HG03439 (cell line): ENCODE measurements around the gene TMEM250.

Experiments
- ATAC-seq: cut with Tn5 transposase; IDR thresholded peaks from one replicate; pipeline ENCODE4 v1.9.1; 2021; ENCODE audit warnings: mild to moderate bottlenecking, moderate library complexity; ENCODE audit not compliant: unreplicated experiment

TMEM250 gene

DNA sequence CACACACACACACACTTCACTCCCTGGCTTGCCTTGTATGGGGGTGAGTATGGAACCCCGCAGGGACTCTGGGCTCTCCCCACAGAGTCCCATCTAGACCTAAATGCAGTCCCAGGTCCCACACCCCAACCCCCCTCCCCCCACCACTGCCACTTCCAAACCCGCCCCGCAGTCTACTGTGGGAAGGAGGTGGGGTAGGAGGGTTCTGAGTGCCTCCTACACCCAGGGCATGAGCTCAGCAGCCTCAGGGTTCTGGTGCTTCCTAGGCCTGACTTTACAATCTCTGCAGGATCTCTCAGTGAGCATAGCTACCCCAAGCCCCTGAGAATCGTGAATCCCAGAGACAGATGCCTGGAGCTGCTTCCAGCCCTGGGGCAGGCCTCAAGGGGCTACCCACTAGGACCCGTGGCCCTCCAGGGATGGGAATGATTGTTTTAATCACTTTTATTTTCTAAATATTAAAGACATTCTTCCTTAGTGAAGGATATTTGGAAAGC lies 22.1 kb downstream of the TMEM250 start:
- ATAC-seq = no peak

DNA sequence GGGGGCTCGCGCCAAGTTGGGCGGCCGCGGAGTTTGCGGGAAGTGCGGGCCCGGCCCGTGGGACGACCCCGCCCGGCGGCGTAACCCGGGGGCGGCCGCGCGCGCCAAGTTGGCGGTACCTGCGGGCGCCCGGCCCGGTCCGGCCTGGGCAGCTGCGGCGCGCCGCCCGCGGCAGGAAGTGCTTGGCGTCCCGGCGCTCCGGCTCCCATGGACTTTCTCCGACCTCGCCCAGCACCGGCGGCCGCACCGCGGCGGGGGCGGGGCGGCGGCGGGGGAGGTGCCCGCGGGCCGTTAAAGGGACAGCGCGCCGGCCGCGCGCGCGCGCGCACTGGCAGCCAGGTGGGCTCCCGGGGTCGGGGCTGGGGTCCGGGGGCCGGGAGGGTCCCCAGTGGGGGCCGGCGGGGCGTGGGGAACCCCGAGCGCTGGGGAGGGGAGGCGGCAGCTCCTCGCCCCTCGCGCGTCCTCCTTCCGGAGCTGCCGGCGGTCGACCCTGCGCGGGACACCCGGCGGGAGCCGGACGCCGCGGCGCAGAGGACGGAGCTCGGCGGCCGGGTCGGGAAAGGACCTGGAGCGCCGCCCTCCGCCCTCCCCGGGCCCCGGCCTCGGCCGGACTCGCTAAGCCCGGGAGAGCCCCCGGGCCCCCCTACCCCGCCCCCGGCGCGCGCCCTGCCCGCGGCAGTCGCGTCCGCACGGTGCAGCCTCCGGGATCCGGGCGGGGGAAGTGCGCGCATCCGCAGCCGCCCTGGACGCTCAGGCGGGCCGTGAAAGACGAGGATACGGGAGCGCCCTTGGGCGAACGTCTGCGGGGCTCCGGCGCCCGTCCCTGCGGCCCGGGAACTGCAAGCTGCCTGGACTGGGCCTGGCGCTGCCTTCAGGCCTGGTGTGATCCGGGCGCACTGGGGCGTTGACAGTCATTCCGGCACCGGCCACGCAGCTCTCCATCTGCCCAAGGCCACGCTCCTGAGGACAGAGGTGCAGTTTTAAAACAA lies 23.3 kb downstream of the TMEM250 start, which contains the start of gene NACC2:
Gene NACC2, minus strand, starts transcription at position 220 of the 989 bp plus-strand sequence. CDS start 44,768 bp downstream, outside the sequence.
- ATAC-seq = no peak

- ATAC-seq = no peak
Observed at GRCh38 chr9:136093995-136094881, 24.4 kb downstream of the TMEM250 start.

GRCh38 chr9:136093346-136093986 lies 25.2 kb downstream of the TMEM250 start:
- ATAC-seq = no peak

DNA sequence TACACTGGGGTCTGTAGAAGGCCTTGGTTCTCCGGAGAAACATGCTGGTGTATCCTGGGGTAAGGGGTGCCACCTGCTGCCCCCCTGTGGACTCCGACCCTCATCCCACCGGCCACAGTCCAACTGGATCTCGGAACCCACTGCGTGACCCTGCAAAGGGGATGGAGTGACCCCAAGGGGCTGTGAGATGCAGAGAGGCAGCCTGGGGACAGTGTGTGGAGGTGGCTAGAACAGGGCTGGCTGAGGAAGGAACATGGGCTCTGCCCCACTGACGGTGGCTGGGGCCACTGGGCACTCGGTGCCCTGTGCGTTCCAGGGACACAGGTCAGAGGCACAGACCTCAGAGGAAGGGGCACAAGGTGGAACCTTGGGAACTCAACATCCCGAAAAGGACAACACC lies 25.9 kb downstream of the TMEM250 start:
- ATAC-seq = no peak

DNA sequence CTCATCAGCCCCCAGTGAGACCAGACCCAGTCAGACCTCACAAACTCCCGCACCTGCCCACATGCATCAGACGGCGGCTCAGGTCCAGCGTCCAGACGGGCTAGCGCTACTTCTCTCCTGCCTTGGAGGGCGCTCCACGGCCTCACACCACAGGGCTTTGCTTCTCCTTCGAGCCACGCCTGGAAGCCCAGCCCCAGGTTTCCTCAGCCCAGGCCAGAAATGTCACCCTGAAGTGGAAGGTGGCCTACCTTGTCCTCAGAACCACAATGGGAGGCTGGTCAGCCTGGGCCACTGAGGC lies 26.4 kb downstream of the TMEM250 start:
- no peak for ATAC-seq

DNA sequence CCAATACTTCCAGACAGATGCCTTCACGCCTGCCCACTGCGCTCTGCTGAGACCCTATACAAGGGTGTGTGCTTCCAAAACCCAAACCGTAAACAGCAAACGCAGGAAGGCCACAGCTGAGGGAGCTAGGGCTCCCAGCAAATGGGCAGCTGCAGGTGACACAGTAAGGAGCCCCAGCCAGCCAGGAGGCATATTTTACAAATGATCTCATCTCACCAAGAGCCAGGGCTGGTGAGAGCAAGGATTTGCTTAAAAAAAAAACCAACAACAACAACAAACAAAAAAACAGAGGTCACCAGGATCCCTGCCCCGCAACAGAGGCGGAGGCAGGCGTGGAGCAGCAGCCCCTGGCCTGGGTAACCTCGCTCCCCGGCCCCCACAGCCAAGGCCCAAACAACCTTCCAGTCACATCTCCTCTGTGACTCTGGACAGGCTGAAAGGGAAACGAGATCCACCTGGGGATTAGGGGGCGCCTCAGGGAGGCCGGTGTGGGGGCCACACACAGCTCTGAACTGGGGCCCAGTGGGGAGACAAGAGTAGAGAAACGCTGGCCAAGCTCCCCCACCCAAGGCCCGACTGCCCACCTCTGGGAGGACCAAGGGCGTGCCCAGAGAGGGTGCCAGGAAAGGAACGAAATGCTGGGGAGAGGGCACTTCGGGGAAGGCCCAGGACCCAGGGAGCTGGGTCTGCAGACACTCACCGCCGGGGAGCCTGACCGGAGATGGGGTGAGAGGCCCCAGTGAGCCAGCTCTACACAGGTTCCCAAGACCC lies 26.9 kb downstream of the TMEM250 start:
- no peak for ATAC-seq

DNA sequence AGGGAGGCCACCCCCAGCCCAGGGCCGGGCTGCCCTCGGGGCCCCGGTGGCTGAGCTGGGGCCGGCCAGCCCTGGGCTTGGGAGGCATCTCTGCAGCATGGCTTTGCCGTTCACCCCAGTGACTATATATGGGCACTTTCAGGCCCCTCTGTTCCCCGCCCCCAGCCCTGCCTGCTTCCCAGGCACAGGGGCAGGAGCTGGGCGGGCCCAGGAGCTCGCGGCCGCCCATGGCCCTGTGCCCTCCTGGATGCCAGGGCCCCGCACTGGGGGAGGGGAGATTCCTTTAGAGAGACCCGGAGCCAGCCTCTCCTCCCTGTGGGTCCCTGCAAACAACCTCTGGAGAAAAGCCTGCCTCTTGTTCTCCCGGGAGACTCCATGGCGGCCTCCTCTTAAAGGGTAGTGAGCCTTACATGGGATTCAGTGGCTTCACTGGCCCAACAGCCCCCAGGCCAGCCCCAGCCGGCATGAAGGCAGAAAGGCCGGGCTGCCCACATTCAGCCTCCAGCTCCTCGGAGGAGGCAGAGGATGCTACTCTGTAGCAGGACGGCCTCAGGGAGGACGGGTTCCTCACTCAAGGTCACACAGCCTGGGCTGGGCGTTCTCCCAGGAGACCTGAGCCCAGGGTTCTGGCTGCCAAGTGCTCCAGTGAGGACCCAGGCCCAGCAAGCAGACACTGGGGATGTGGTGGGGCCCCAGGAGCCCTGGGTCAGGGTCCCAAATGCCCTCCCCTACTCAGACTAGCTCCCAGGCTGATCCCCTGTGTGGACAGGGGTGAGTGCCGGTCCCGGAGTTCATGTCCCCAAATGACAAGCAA lies 27.7 kb downstream of the TMEM250 start:
- no peak for ATAC-seq

DNA sequence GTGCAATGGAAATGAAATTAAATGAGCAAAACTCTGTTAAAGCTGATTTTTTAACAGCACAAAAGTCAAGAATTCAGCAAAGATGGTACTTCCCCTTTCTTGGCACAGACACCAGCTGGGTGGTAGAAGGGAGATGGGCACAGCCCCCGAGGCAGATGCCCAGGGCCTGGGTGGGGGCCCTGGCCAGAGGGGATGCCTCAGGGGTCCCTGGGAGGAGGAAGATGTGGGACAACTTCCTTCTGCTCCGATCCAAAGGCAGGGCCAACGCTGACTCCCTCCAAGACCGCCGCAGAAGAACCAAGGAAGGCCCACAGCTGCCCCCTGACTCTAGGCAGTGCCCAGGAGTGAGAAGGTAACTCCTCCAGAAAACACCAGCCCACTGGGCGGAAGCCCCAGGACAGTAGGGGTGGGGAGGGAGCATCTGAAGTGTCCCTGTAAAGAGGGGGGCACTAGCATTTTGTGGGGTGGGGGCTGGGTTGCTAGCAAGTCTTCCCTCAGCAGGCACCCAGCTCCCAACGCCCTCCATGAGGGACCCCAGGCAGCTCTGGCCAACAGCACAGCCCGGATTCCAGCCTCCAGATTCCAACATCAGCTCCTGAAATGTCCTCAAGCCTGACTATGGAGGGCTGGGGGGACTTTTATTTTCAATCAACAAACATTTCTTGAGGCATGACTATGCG lies 28.5 kb downstream of the TMEM250 start:
- ATAC-seq = no peak

- ATAC-seq = no peak
Observed at GRCh38 chr9:136089697-136090045, 29.0 kb downstream of the TMEM250 start.

- no peak for ATAC-seq
Observed at GRCh38 chr9:136088939-136089696, 29.6 kb downstream of the TMEM250 start.

GRCh38 chr9:136088481-136088938 lies 30.2 kb downstream of the TMEM250 start:
- no peak for ATAC-seq

- ATAC-seq = no peak
Observed at GRCh38 chr9:136087741-136088480, 30.8 kb downstream of the TMEM250 start.

- ATAC-seq = no peak
Observed at GRCh38 chr9:136086951-136087740, 31.5 kb downstream of the TMEM250 start.

GRCh38 chr9:136086213-136086881 lies 32.3 kb downstream of the TMEM250 start:
- no peak for ATAC-seq

- no peak for ATAC-seq
Observed at GRCh38 chr9:136085815-136086212, 32.9 kb downstream of the TMEM250 start.
